K562 (cell line): ENCODE data around the gene SSU72. TPM values are rescaled to one million over a fixed set of nuclear protein-coding genes. Genes with fewer than 3 reads are reported as not detected.

Source experiments
- ATF1 ChIP-seq, 2 experiments: fragments of 450-650 bp in 1 of 2; IDR thresholded peaks; 2 replicates each; pipeline ENCODE4 v1.6.1; 2016; ENCODE audit warnings: missing compliant biosample characterization in 1 of 2, missing genetic modification characterization in 1 of 2
- MYC ChIP-seq, 2 experiments: fragments of 250-450 bp in 1 of 2; sonication (Bioruptor Pico) in 1 of 2; IDR thresholded peaks; 2 replicates each; pipeline versions ENCODE4 v1.5.1 to v1.6.1; 2012 to 2021; ENCODE audit warnings: low read depth in 2 of 2, borderline replicate concordance in 1 of 2, improper control_type of control experiment in 1 of 2, low read length in 1 of 2, mild to moderate bottlenecking in 1 of 2, moderate library complexity in 1 of 2
- RBM22 ChIP-seq: fragments of 200-400 bp; formaldehyde crosslinking; IDR thresholded peaks from 2 replicates; pipeline ENCODE4 v1.6.1; 2018; ENCODE audit warnings: low read length, low read depth; ENCODE audit not compliant: poor library complexity, severe bottlenecking
- RBM25 ChIP-seq: fragments of 200-400 bp; formaldehyde crosslinking; IDR thresholded peaks from 2 replicates; pipeline ENCODE4 v1.6.1; 2018; ENCODE audit warnings: low read length, low read depth, moderate library complexity; ENCODE audit not compliant: severe bottlenecking
- TCF7 ChIP-seq: sonication (generic); IDR thresholded peaks from 2 replicates; pipeline ENCODE4 v1.6.1; 2016; ENCODE audit warnings: antibody characterized with exemption, borderline replicate concordance
- ZFPM2 ChIP-seq: fragments of 250-450 bp; sonication (Bioruptor Pico); IDR thresholded peaks from 2 replicates; pipeline ENCODE4 v1.5.1; 2022; ENCODE audit warnings: mild to moderate bottlenecking
- polyA plus RNA-seq, 8 experiments: library from polyadenylated mRNA; depleted of rRNA in 4 of 8; stranded (reverse) in 5 of 8; unstranded in 3 of 8; fragments of >200 nt; fragmentation: Nextera tagmentation in 2 of 8; fragmentation: Illumina TruSeq in 1 of 8; extraction: Ambion mirVana in 2 of 8; extraction: Trizol in 1 of 8; gene quantifications; 2 replicates each; pipeline versions ENCODE4 v1.2.1 to v1.2.3, GENCODE V29; 2011 to 2014; ENCODE audit warnings: inconsistent platforms in 1 of 8, missing spikeins in 1 of 8
- total RNA-seq, 7 experiments: library from RNA; depleted of rRNA in 6 of 7; stranded (reverse); fragments of >200 nt in 6 of 7; fragmentation: Illumina TruSeq in 2 of 7; extraction: Trizol in 2 of 7; gene quantifications; 2 replicates each; pipeline versions ENCODE4 v1.2.1 to v1.2.3, GENCODE V29; 2011 to 2021; ENCODE audit warnings: low replicate concordance in 1 of 7
- TF ChIP-seq, protein P1 (sequence below): sonication (generic); formaldehyde crosslinking; IDR thresholded peaks from 2 replicates; pipeline ENCODE4 v1.8.0; 2022; ENCODE audit warnings: missing genetic modification reagents, mild to moderate bottlenecking, moderate library complexity, borderline replicate concordance
- TF ChIP-seq, protein P2 (sequence below), 2 experiments: fragments of 450-650 bp; formaldehyde crosslinking in 1 of 2; IDR thresholded peaks; 2 replicates each; pipeline versions ENCODE4 v1.4.0 to v1.6.1; 2014 to 2020; ENCODE audit warnings: mild to moderate bottlenecking in 2 of 2, borderline replicate concordance in 1 of 2, low read depth in 1 of 2
- TF ChIP-seq, protein P3 (sequence below): fragments of 450-650 bp; IDR thresholded peaks from 2 replicates; pipeline ENCODE4 v1.6.1; 2016; ENCODE audit warnings: borderline replicate concordance
- TF ChIP-seq, protein P4 (sequence below): sonication (generic); formaldehyde crosslinking; IDR thresholded peaks from 2 replicates; pipeline ENCODE4 v1.8.0; 2022; ENCODE audit warnings: missing genetic modification reagents, mild to moderate bottlenecking, borderline replicate concordance

Gene SSU72
- total and polyA plus RNA-seq, 9 of the 15 experiments (the other 6 are each of a cell fraction or from before 2014, with no cell fraction given), result 70.8 to 201 (median 94.6) TPM

DNA sequence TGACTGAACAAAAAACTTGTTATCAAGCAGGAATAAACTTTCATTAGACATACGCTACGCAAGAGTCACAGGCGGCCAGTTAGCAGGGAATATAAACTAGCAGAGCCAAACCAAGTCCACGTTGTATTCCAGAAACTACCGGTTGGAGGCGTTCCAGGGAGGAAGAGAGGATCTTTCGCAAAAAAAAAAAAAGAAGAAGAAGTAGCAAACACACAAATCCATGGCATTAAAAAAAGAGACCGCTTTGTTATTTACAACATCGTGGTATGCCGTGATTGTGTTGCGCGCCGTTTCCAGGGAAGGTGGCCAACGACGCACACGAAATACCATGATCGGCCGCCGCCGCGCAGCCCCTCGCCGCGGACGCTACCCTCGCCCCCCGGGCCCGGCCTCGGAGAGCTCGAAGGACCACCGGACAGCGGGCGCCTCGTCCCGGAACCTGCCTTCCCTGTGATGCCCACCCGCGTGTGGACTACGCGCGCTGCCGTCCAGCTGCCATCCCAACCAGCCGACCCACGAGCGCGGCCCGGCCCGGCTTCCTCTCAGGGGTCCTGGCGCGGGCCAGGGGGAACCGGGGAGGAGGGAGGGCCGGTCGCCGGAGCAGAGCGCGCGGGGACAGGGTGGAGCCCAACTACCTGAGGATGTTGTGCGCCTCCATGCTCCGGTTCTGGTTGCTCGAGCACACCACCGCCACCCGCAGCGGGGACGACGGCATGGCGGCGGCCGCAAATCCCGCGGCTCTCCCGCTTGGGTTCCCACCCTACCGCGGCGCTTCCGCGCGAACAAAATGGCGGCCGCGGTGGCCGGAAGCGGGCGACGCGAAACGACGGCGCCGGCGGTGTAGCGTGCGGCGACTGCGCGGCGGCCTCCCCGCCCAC is 581 bp downstream of the SSU72 start (continued):
- TF ChIP-seq MYC (IDR thresholded peaks at IDR 0.05; ENCODE audit: low read depth, low read length) (peak; percentile 84), MYC (CRISPR knock-in tag; IDR thresholded peaks at IDR 0.05; ENCODE audit: borderline replicate concordance, low read depth) (peak; percentile 80; the same call in 1 of the 2 replicates), RBM22 (peak; percentile 30), ZFPM2 (CRISPR knock-in tag) (0 out of 2 replicates have a peak, but pooled peaks have one; percentile 39), TCF7 (0 out of 2 replicates have a peak, but pooled peaks have one; percentile 1), ATF1 (CRISPR knock-in tag; IDR thresholded peaks at IDR 0.05) (no peak), ATF1 (tag; IDR thresholded peaks at IDR 0.05) (no peak), RBM25 (peak; percentile 94)
- TF ChIP-seq, protein P1, sequence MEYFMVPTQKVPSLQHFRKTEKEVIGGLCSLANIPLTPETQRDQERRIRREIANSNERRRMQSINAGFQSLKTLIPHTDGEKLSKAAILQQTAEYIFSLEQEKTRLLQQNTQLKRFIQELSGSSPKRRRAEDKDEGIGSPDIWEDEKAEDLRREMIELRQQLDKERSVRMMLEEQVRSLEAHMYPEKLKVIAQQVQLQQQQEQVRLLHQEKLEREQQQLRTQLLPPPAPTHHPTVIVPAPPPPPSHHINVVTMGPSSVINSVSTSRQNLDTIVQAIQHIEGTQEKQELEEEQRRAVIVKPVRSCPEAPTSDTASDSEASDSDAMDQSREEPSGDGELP (CRISPR knock-in tag), result peak; percentile 61
- TF ChIP-seq, protein P2, sequence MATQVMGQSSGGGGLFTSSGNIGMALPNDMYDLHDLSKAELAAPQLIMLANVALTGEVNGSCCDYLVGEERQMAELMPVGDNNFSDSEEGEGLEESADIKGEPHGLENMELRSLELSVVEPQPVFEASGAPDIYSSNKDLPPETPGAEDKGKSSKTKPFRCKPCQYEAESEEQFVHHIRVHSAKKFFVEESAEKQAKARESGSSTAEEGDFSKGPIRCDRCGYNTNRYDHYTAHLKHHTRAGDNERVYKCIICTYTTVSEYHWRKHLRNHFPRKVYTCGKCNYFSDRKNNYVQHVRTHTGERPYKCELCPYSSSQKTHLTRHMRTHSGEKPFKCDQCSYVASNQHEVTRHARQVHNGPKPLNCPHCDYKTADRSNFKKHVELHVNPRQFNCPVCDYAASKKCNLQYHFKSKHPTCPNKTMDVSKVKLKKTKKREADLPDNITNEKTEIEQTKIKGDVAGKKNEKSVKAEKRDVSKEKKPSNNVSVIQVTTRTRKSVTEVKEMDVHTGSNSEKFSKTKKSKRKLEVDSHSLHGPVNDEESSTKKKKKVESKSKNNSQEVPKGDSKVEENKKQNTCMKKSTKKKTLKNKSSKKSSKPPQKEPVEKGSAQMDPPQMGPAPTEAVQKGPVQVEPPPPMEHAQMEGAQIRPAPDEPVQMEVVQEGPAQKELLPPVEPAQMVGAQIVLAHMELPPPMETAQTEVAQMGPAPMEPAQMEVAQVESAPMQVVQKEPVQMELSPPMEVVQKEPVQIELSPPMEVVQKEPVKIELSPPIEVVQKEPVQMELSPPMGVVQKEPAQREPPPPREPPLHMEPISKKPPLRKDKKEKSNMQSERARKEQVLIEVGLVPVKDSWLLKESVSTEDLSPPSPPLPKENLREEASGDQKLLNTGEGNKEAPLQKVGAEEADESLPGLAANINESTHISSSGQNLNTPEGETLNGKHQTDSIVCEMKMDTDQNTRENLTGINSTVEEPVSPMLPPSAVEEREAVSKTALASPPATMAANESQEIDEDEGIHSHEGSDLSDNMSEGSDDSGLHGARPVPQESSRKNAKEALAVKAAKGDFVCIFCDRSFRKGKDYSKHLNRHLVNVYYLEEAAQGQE (IDR thresholded peaks at IDR 0.05; ENCODE audit: borderline replicate concordance), result peak; percentile 39
- TF ChIP-seq, protein P2 (CRISPR knock-in tag; IDR thresholded peaks at IDR 0.05; ENCODE audit: low read depth), result peak; percentile 44; the same call in 1 of the 2 replicates
- TF ChIP-seq, protein P3, sequence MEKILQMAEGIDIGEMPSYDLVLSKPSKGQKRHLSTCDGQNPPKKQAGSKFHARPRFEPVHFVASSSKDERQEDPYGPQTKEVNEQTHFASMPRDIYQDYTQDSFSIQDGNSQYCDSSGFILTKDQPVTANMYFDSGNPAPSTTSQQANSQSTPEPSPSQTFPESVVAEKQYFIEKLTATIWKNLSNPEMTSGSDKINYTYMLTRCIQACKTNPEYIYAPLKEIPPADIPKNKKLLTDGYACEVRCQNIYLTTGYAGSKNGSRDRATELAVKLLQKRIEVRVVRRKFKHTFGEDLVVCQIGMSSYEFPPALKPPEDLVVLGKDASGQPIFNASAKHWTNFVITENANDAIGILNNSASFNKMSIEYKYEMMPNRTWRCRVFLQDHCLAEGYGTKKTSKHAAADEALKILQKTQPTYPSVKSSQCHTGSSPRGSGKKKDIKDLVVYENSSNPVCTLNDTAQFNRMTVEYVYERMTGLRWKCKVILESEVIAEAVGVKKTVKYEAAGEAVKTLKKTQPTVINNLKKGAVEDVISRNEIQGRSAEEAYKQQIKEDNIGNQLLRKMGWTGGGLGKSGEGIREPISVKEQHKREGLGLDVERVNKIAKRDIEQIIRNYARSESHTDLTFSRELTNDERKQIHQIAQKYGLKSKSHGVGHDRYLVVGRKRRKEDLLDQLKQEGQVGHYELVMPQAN, result peak; percentile 58; the same call in 1 of the 2 replicates
- TF ChIP-seq, protein P4, sequence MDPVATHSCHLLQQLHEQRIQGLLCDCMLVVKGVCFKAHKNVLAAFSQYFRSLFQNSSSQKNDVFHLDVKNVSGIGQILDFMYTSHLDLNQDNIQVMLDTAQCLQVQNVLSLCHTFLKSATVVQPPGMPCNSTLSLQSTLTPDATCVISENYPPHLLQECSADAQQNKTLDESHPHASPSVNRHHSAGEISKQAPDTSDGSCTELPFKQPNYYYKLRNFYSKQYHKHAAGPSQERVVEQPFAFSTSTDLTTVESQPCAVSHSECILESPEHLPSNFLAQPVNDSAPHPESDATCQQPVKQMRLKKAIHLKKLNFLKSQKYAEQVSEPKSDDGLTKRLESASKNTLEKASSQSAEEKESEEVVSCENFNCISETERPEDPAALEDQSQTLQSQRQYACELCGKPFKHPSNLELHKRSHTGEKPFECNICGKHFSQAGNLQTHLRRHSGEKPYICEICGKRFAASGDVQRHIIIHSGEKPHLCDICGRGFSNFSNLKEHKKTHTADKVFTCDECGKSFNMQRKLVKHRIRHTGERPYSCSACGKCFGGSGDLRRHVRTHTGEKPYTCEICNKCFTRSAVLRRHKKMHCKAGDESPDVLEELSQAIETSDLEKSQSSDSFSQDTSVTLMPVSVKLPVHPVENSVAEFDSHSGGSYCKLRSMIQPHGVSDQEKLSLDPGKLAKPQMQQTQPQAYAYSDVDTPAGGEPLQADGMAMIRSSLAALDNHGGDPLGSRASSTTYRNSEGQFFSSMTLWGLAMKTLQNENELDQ, result 0 out of 2 replicates have a peak, but pooled peaks have one; percentile 46
